ENCODE data around the gene PROM2.

Gene PROM2

DNA sequence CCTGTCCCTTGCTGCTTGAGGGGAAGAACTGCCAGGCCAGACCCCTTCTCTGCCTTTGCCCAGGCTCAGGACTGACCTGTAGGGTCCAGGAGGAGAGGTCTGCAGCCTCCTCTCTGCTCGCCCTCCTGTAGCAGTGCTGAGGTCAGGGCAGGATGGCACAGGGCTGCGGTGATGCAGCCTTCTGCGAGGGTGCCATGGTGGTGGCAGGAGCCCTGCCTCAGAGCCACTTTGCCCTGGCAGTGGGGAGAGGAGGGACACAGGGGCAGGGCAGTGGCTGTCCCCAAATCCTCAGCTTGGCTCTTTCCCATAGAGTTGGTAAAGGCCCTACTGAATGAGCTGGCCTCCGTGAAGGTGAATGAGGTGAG lies 884 bp downstream of the PROM2 start:
- no peaks in the 10 kb centered on the region for H3K27me3 ChIP-seq (ENCODE audit: low read length)
- no peaks in the 10 kb centered on the region for H3K9me3 ChIP-seq (ENCODE audit: insufficient read depth, low read length)
- H3K4me3 ChIP-seq (ENCODE audit: insufficient read depth, low read length, poor library complexity, severe bottlenecking): no peak overlapping the region
- no peaks in the 10 kb centered on the region for H4K20me1 ChIP-seq (ENCODE audit: low read depth, low read length)
- no peak overlapping the region for H3K4me2 ChIP-seq (ENCODE audit: low read depth, low read length, poor library complexity, severe bottlenecking)
- no peak overlapping the region for H3K27ac ChIP-seq (ENCODE audit: low read depth, low read length)
- H3K79me2 ChIP-seq (ENCODE audit: insufficient read depth, low read length): no peaks in the 10 kb centered on the region
- H3K36me3 ChIP-seq (ENCODE audit: low read length): no peaks in the 10 kb centered on the region
- no peaks in the 10 kb centered on the region for H3K9me2 ChIP-seq (replicated peaks; ENCODE audit: insufficient read depth, low read length)
- no peak for TF ChIP-seq EZH2phosphoT487 (conservative IDR thresholded peaks at IDR 0.05; ENCODE audit: low read length)
- TF ChIP-seq, protein P1, sequence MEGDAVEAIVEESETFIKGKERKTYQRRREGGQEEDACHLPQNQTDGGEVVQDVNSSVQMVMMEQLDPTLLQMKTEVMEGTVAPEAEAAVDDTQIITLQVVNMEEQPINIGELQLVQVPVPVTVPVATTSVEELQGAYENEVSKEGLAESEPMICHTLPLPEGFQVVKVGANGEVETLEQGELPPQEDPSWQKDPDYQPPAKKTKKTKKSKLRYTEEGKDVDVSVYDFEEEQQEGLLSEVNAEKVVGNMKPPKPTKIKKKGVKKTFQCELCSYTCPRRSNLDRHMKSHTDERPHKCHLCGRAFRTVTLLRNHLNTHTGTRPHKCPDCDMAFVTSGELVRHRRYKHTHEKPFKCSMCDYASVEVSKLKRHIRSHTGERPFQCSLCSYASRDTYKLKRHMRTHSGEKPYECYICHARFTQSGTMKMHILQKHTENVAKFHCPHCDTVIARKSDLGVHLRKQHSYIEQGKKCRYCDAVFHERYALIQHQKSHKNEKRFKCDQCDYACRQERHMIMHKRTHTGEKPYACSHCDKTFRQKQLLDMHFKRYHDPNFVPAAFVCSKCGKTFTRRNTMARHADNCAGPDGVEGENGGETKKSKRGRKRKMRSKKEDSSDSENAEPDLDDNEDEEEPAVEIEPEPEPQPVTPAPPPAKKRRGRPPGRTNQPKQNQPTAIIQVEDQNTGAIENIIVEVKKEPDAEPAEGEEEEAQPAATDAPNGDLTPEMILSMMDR (IDR thresholded peaks at IDR 0.05; ENCODE audit: insufficient read depth, low read length, poor library complexity, severe bottlenecking): no peak
- H3F3A ChIP-seq (ENCODE audit: insufficient read depth): no peaks in the 10 kb centered on the region
- H2AFZ ChIP-seq (ENCODE audit: low read depth, low read length, severe bottlenecking): no peak overlapping the region
- no peak overlapping the region for H3K9ac ChIP-seq (ENCODE audit: low read length)

- Histone ChIP-seq H3K27ac (ENCODE audit: low read depth, low read length) (no peak overlapping the region), H3K27me3 (ENCODE audit: low read length) (no peaks in the 10 kb centered on the region), H3K4me2 (ENCODE audit: low read depth, low read length, poor library complexity, severe bottlenecking) (no peak overlapping the region), H3K4me3 (ENCODE audit: insufficient read depth, low read length, poor library complexity, severe bottlenecking) (no peak overlapping the region), H3K9me2 (replicated peaks; ENCODE audit: insufficient read depth, low read length) (no peaks in the 10 kb centered on the region), H3K9ac (ENCODE audit: low read length) (no peak overlapping the region), H3K79me2 (ENCODE audit: insufficient read depth, low read length) (no peaks in the 10 kb centered on the region), H2AFZ (ENCODE audit: low read depth, low read length, severe bottlenecking) (no peak overlapping the region), H3K36me3 (ENCODE audit: low read length) (no peaks in the 10 kb centered on the region), H3K9me3 (ENCODE audit: insufficient read depth, low read length) (no peaks in the 10 kb centered on the region), H4K20me1 (ENCODE audit: low read depth, low read length) (no peaks in the 10 kb centered on the region), H3F3A (ENCODE audit: insufficient read depth) (no peaks in the 10 kb centered on the region)
- TF ChIP-seq, protein P1 (IDR thresholded peaks at IDR 0.05; ENCODE audit: insufficient read depth, low read length, poor library complexity, severe bottlenecking): no peak
- no peak for TF ChIP-seq EZH2phosphoT487 (conservative IDR thresholded peaks at IDR 0.05; ENCODE audit: low read length)
Observed at GRCh38 chr2:95275601-95276243, 1.5 kb downstream of the PROM2 start.

- Histone ChIP-seq H3K4me3 (ENCODE audit: insufficient read depth, low read length, poor library complexity, severe bottlenecking) (no peak overlapping the region), H4K20me1 (ENCODE audit: low read depth, low read length) (no peaks in the 10 kb centered on the region), H3K27ac (ENCODE audit: low read depth, low read length) (no peak overlapping the region), H3K79me2 (ENCODE audit: insufficient read depth, low read length) (no peaks in the 10 kb centered on the region), H2AFZ (ENCODE audit: low read depth, low read length, severe bottlenecking) (no peak overlapping the region), H3K9ac (ENCODE audit: low read length) (no peak overlapping the region), H3K9me3 (ENCODE audit: insufficient read depth, low read length) (no peaks in the 10 kb centered on the region), H3K9me2 (replicated peaks; ENCODE audit: insufficient read depth, low read length) (no peaks in the 10 kb centered on the region), H3K36me3 (ENCODE audit: low read length) (no peaks in the 10 kb centered on the region), H3F3A (ENCODE audit: insufficient read depth) (no peaks in the 10 kb centered on the region), H3K27me3 (ENCODE audit: low read length) (no peaks in the 10 kb centered on the region), H3K4me2 (ENCODE audit: low read depth, low read length, poor library complexity, severe bottlenecking) (no peak overlapping the region)
- TF ChIP-seq, protein P1 (IDR thresholded peaks at IDR 0.05; ENCODE audit: insufficient read depth, low read length, poor library complexity, severe bottlenecking): no peak
- TF ChIP-seq EZH2phosphoT487 (conservative IDR thresholded peaks at IDR 0.05; ENCODE audit: low read length): no peak
Observed at GRCh38 chr2:95276244-95276887, 2.1 kb downstream of the PROM2 start.

All from SU-DHL-6 (cell line).